ENCODE results near the gene AGPAT2. TPM values are rescaled to one million over a fixed set of nuclear protein-coding genes. Genes with fewer than 3 reads are reported as not detected.

Gene AGPAT2
- total RNA-seq, 1 donor from 2014 or later: 2.4 TPM

DNA sequence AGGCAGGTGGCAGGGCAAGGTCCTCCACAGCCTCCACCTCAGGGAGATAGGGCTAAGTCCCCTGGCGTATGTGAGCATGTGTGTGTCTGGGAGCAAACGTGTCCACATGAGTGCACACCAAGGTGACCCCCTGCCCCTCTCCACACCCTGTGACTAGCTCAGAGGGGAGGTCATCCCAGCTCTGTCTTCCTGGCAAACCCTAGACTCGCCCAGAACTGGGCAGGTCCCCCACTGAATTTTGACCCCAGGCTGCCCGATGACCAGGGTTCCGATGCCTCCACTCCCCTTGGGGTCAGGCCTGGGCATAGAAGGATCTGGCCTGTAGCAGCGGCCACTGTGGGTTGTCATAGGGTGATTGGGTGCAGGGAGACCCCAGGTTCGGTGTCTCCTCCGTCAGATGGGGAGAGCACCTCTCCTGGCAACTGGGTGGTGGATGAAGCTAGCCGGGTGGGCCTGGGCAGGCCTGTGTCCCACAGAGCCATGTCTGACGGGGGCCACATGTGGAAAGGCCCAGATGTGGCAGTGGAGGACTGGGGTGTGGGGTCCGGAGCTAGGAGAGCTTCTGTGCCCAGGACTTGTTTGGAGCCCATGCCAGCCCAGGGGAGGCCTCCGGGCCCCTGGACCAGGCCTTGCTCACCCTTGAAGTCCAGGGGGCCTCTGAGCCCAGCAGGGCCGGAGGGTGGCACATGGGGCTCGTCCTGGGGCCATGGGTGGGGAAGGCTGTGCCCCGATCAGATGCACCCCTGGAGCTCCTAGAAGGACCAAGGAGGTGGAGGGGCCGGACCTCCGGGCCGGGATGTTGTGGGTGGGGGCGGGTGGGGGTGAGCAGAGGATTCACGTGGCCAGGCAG lies 31.3 kb upstream of the AGPAT2 start:
- Histone ChIP-seq H3K79me2 (ENCODE audit: low read depth) (peaks cover 14% of the 10 kb centered on the region), H3K4me1 (peaks cover 13% of the 10 kb centered on the region), H3K4me2 (no peak overlapping the region), H3K9me3 (ENCODE audit: low read depth) (no peaks in the 10 kb centered on the region), H3K27ac (no peak overlapping the region), H3K36me3 (no peaks in the 10 kb centered on the region), H2AFZ (replicated peaks) (no peak overlapping the region), H3K4me3 (no peak overlapping the region), H4K20me1 (ENCODE audit: low read depth) (peaks cover 79% of the 10 kb centered on the region), H3F3A (ENCODE audit: low read depth) (peaks cover 29% of the 10 kb centered on the region), H3K27me3 (no peaks in the 10 kb centered on the region), H3K9ac (no peak overlapping the region)
- Mint-ChIP-seq H3K36me3 (peaks cover 8% of the 10 kb centered on the region), H3K4me3 (no peak overlapping the region), H3K27me3 (ENCODE audit: insufficient read depth, low read depth) (peaks cover 8% of the 10 kb centered on the region), H3K9me3 (no peaks in the 10 kb centered on the region), H3K27ac (no peak overlapping the region), H3K4me1 (peaks cover 30% of the 10 kb centered on the region)
- TF ChIP-seq EZH2 (IDR thresholded peaks at IDR 0.05): no peak
- TF ChIP-seq, protein P1, sequence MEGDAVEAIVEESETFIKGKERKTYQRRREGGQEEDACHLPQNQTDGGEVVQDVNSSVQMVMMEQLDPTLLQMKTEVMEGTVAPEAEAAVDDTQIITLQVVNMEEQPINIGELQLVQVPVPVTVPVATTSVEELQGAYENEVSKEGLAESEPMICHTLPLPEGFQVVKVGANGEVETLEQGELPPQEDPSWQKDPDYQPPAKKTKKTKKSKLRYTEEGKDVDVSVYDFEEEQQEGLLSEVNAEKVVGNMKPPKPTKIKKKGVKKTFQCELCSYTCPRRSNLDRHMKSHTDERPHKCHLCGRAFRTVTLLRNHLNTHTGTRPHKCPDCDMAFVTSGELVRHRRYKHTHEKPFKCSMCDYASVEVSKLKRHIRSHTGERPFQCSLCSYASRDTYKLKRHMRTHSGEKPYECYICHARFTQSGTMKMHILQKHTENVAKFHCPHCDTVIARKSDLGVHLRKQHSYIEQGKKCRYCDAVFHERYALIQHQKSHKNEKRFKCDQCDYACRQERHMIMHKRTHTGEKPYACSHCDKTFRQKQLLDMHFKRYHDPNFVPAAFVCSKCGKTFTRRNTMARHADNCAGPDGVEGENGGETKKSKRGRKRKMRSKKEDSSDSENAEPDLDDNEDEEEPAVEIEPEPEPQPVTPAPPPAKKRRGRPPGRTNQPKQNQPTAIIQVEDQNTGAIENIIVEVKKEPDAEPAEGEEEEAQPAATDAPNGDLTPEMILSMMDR (IDR thresholded peaks at IDR 0.05): no peak
- no peak for TF ChIP-seq EZH2phosphoT487 (IDR thresholded peaks at IDR 0.05)
- DNase-seq (ENCODE audit: low spot score): no peak

DNA sequence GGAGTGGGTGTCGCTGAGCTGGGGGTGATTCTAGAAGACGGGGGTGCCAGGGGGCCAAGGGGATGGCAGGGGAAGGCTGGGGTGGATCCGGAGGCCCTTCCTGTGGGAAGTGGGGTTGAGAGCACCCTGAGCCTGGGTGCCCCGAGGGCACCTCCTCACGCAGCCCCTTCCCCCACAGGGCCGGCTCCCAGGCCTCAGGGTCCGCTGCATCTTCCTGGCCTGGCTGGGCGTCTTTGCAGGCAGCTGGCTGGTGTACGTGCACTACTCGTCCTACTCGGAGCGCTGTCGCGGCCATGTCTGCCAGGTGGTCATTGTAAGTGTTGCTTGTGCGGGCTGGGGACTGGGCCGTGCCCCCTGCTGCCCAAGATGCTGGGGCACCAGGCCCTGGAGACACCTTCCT lies 30.1 kb upstream of the AGPAT2 start:
- Histone ChIP-seq H3K27ac (no peak overlapping the region), H3K79me2 (ENCODE audit: low read depth) (peaks cover 23% of the 10 kb centered on the region), H3K4me2 (no peak overlapping the region), H3K4me3 (no peak overlapping the region), H3K27me3 (no peaks in the 10 kb centered on the region), H4K20me1 (ENCODE audit: low read depth) (peaks cover 75% of the 10 kb centered on the region), H3K36me3 (no peaks in the 10 kb centered on the region), H3F3A (ENCODE audit: low read depth) (peaks cover 28% of the 10 kb centered on the region), H3K4me1 (peaks cover 20% of the 10 kb centered on the region), H3K9me3 (ENCODE audit: low read depth) (no peaks in the 10 kb centered on the region), H2AFZ (replicated peaks) (no peak overlapping the region), H3K9ac (no peak overlapping the region)
- TF ChIP-seq EZH2phosphoT487 (IDR thresholded peaks at IDR 0.05): no peak
- TF ChIP-seq, protein P1 (IDR thresholded peaks at IDR 0.05): no peak
- no peak for TF ChIP-seq EZH2 (IDR thresholded peaks at IDR 0.05)
- peaks cover 8% of the 10 kb centered on the region for H3K36me3 Mint-ChIP-seq
- peaks cover 8% of the 10 kb centered on the region for H3K27me3 Mint-ChIP-seq (ENCODE audit: insufficient read depth, low read depth)
- DNase-seq (ENCODE audit: low spot score): no peak
- H3K4me3 Mint-ChIP-seq: peak overlapping the region; percentile 33
- H3K27ac Mint-ChIP-seq: no peak overlapping the region
- H3K4me1 Mint-ChIP-seq: peaks cover 33% of the 10 kb centered on the region
- no peaks in the 10 kb centered on the region for H3K9me3 Mint-ChIP-seq

DNA sequence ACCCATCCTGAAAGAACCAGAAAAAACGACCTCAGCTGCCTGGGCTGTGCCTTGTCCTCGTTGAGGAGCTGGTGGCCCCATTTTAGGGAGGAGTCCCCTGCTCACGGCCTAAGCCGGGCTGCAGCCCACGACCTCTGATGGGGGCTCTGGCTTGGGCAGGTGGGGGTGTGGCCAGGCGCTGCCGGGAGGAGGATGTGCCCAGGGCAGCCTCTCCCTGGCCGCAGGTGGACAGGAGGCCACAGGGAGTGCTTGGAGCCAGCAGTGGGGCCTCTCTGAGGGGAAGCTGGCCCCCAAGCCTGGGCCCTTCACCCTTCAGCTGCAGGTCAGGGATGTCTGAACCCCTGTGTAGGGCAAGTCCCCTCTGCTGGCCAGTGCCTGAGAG lies 27.6 kb upstream of the AGPAT2 start:
- Histone ChIP-seq H3K4me1 (peaks cover 10% of the 10 kb centered on the region), H3K9me3 (ENCODE audit: low read depth) (no peaks in the 10 kb centered on the region), H3K4me2 (no peak overlapping the region), H3K27ac (no peak overlapping the region), H3K79me2 (ENCODE audit: low read depth) (peaks cover 23% of the 10 kb centered on the region), H4K20me1 (ENCODE audit: low read depth) (peaks cover 50% of the 10 kb centered on the region), H3K36me3 (no peaks in the 10 kb centered on the region), H2AFZ (replicated peaks) (no peak overlapping the region), H3K27me3 (peaks cover 22% of the 10 kb centered on the region), H3K9ac (no peak overlapping the region), H3F3A (ENCODE audit: low read depth) (peaks cover 9% of the 10 kb centered on the region), H3K4me3 (no peak overlapping the region)
- Mint-ChIP-seq H3K27ac (no peak overlapping the region), H3K4me1 (peaks cover 18% of the 10 kb centered on the region), H3K4me3 (peak overlapping the region; percentile 85), H3K36me3 (peaks cover 7% of the 10 kb centered on the region), H3K9me3 (no peaks in the 10 kb centered on the region), H3K27me3 (ENCODE audit: insufficient read depth, low read depth) (peaks cover under 1% of the 10 kb centered on the region)
- TF ChIP-seq EZH2phosphoT487 (IDR thresholded peaks at IDR 0.05) (no peak), EZH2 (IDR thresholded peaks at IDR 0.05) (no peak)
- TF ChIP-seq, protein P1 (IDR thresholded peaks at IDR 0.05): no peak
- DNase-seq (ENCODE audit: low spot score): no peak
